HepG2 (cell line): ENCODE data around the gene LLGL1. TPM values are rescaled to one million over a fixed set of nuclear protein-coding genes. Genes with fewer than 3 reads are reported as not detected.

Experiments used
- BRD4 ChIP-seq: sonication (generic); formaldehyde crosslinking; IDR thresholded peaks from 2 replicates; pipeline ENCODE4 v1.4.0; 2020; ENCODE audit warnings: missing genetic modification reagents
- CCAR2 ChIP-seq: fragments of 200-400 bp; formaldehyde crosslinking; optimal IDR thresholded peaks from 2 replicates; pipeline ENCODE3; 2018; ENCODE audit warnings: low read depth, mild to moderate bottlenecking, low read length, moderate library complexity
- MED13 ChIP-seq: sonication (generic); formaldehyde crosslinking; IDR thresholded peaks from 2 replicates; pipeline ENCODE4 v1.5.0; 2020; ENCODE audit warnings: missing genetic modification reagents
- NCOA2 ChIP-seq: sonication (generic); formaldehyde crosslinking; IDR thresholded peaks from 2 replicates; pipeline ENCODE4 v1.8.0; 2022; ENCODE audit warnings: inconsistent platforms
- PHF8 ChIP-seq: sonication (generic); formaldehyde crosslinking; IDR thresholded peaks from 2 replicates; pipeline ENCODE4 v1.5.0; 2020; ENCODE audit warnings: missing genetic modification reagents
- POLR2AphosphoS5 ChIP-seq: IDR thresholded peaks from 2 replicates; pipeline ENCODE4 v1.6.1; 2012; ENCODE audit warnings: low read depth, low read length
- SETDB1 ChIP-seq: sonication (generic); formaldehyde crosslinking; IDR thresholded peaks from 2 replicates; pipeline ENCODE4 v1.5.1; 2020; ENCODE audit warnings: missing genetic modification reagents, mild to moderate bottlenecking, borderline replicate concordance
- SMAD9 ChIP-seq: sonication (generic); formaldehyde crosslinking; IDR thresholded peaks from 2 replicates; pipeline ENCODE4 v1.5.1; 2020; ENCODE audit warnings: mild to moderate bottlenecking, missing genetic modification reagents
- ZFX ChIP-seq: sonication (generic); formaldehyde crosslinking; IDR thresholded peaks from 2 replicates; pipeline ENCODE4 v1.4.0; 2020; ENCODE audit warnings: mild to moderate bottlenecking, low read depth, missing genetic modification reagents, moderate library complexity
- ZNF230 ChIP-seq: sonication (generic); formaldehyde crosslinking; IDR thresholded peaks from 2 replicates; pipeline ENCODE4 v1.4.0; 2020; ENCODE audit warnings: mild to moderate bottlenecking, missing genetic modification reagents
- ZNF256 ChIP-seq: sonication (generic); formaldehyde crosslinking; conservative IDR thresholded peaks from 2 replicates; pipeline ENCODE4 v1.4.0; 2020; ENCODE audit warnings: missing genetic modification reagents
- ZNF816 ChIP-seq: sonication (generic); formaldehyde crosslinking; IDR thresholded peaks from 2 replicates; pipeline ENCODE4 v1.8.0; 2022; ENCODE audit warnings: missing genetic modification reagents, mild to moderate bottlenecking, borderline replicate concordance
- ZSCAN22 ChIP-seq: sonication (generic); formaldehyde crosslinking; IDR thresholded peaks from 2 replicates; pipeline ENCODE4 v1.4.0; 2020; ENCODE audit warnings: mild to moderate bottlenecking, missing genetic modification reagents
- polyA plus RNA-seq, 8 experiments: library from polyadenylated mRNA; depleted of rRNA in 3 of 8; stranded (reverse) in 7 of 8; unstranded in 1 of 8; fragments of >200 nt; fragmentation: Illumina TruSeq in 4 of 8; extraction: Trizol in 4 of 8; gene quantifications; 2 replicates each; pipeline versions ENCODE4 v1.2.1 to v1.2.3, GENCODE V29; 2011 to 2016; ENCODE audit warnings: low read depth in 4 of 8, missing spikeins in 1 of 8, mixed read lengths in 1 of 8; ENCODE audit not compliant: insufficient read depth in 1 of 8
- total RNA-seq, 5 experiments: library from RNA; depleted of rRNA; stranded (reverse); fragments of >200 nt; fragmentation: Illumina TruSeq; extraction: Trizol; gene quantifications; 2 replicates each; pipeline ENCODE4 v1.2.3, GENCODE V29; 2016; ENCODE audit warnings: low read depth in 1 of 5
- TF ChIP-seq, protein P1 (sequence below): sonication (generic); formaldehyde crosslinking; IDR thresholded peaks from 2 replicates; pipeline ENCODE4 v1.4.0; 2020; ENCODE audit warnings: missing genetic modification reagents, borderline replicate concordance
- TF ChIP-seq, protein P2 (sequence below): sonication (generic); formaldehyde crosslinking; IDR thresholded peaks from 2 replicates; pipeline ENCODE4 v1.4.0; 2020; ENCODE audit warnings: missing genetic modification reagents
- TF ChIP-seq, protein P3 (sequence below), 2 experiments: sonication (generic) in 1 of 2; formaldehyde crosslinking in 1 of 2; IDR thresholded peaks; 2 replicates each; pipeline versions ENCODE4 v1.6.1 to v1.9.0; 2014 to 2022; ENCODE audit warnings: antibody characterized with exemption in 1 of 2, borderline replicate concordance in 1 of 2, inconsistent platforms in 1 of 2, low read depth in 1 of 2, missing genetic modification reagents in 1 of 2
- TF ChIP-seq, protein P4 (sequence below): sonication (generic); formaldehyde crosslinking; IDR thresholded peaks from 2 replicates; pipeline ENCODE4 v1.4.0; 2020; ENCODE audit warnings: missing genetic modification reagents

Gene LLGL1
- total and polyA plus RNA-seq, 2 of the 13 experiments (the other 11 are each of a cell fraction or from before 2014, with no cell fraction given): 15.0 to 15.3 TPM

DNA sequence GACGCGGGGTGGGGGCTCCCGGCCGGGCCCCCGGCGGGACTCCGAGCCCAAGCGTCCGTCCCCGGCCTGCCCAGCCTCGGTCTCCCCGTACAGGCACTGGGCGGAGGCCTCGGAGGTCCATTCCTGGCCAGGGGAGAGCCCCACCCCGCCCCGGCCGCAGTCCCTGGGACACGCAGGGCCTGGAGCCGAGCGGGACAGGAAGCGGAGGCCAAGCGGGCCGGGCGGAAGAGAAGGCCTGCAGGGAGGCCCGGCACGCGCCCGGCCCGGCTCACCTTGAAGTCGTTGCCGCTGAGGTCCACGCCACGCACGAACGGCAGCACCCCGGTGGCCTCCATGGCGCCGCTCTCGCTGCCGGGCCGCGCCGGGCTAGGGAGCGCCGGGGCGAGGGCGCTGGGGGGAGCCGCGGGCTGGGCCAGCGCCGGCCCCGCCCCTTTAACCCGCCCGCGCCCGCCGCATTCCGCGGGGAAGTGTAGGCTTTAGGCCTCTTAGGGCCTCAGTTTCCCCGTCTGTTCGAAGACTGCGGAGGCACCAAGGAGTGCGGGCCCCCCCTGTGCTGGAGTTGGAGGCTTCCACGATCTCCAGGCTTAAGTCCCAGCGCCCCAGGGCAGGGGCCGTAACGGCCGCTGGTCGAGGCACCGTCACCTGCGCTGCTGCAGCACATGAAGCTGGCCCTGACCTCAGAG lies 33.1 kb downstream of the LLGL1 start, which contains the start of gene FLII (continued):
- TF ChIP-seq ZNF230 (CRISPR knock-in tag): peak; percentile 47; the same call in 1 of the 2 replicates
- no peak for TF ChIP-seq CCAR2
- TF ChIP-seq ZSCAN22: no peak
- TF ChIP-seq, protein P1, sequence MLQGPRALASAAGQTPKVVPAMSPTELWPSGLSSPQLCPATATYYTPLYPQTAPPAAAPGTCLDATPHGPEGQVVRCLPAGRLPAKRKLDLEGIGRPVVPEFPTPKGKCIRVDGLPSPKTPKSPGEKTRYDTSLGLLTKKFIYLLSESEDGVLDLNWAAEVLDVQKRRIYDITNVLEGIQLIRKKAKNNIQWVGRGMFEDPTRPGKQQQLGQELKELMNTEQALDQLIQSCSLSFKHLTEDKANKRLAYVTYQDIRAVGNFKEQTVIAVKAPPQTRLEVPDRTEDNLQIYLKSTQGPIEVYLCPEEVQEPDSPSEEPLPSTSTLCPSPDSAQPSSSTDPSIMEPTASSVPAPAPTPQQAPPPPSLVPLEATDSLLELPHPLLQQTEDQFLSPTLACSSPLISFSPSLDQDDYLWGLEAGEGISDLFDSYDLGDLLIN (CRISPR knock-in tag): 0 out of 2 replicates have a peak, but pooled peaks have one; percentile 23
- peak; percentile 25; the same call in 1 of the 2 replicates for TF ChIP-seq MED13
- TF ChIP-seq SETDB1 (CRISPR knock-in tag): no peak
- TF ChIP-seq, protein P2, sequence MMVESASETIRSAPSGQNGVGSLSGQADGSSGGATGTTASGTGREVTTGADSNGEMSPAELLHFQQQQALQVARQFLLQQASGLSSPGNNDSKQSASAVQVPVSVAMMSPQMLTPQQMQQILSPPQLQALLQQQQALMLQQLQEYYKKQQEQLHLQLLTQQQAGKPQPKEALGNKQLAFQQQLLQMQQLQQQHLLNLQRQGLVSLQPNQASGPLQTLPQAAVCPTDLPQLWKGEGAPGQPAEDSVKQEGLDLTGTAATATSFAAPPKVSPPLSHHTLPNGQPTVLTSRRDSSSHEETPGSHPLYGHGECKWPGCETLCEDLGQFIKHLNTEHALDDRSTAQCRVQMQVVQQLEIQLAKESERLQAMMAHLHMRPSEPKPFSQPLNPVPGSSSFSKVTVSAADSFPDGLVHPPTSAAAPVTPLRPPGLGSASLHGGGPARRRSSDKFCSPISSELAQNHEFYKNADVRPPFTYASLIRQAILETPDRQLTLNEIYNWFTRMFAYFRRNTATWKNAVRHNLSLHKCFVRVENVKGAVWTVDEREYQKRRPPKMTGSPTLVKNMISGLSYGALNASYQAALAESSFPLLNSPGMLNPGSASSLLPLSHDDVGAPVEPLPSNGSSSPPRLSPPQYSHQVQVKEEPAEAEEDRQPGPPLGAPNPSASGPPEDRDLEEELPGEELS (CRISPR knock-in tag): no peak
- TF ChIP-seq, protein P3, sequence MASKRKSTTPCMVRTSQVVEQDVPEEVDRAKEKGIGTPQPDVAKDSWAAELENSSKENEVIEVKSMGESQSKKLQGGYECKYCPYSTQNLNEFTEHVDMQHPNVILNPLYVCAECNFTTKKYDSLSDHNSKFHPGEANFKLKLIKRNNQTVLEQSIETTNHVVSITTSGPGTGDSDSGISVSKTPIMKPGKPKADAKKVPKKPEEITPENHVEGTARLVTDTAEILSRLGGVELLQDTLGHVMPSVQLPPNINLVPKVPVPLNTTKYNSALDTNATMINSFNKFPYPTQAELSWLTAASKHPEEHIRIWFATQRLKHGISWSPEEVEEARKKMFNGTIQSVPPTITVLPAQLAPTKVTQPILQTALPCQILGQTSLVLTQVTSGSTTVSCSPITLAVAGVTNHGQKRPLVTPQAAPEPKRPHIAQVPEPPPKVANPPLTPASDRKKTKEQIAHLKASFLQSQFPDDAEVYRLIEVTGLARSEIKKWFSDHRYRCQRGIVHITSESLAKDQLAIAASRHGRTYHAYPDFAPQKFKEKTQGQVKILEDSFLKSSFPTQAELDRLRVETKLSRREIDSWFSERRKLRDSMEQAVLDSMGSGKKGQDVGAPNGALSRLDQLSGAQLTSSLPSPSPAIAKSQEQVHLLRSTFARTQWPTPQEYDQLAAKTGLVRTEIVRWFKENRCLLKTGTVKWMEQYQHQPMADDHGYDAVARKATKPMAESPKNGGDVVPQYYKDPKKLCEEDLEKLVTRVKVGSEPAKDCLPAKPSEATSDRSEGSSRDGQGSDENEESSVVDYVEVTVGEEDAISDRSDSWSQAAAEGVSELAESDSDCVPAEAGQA (IDR thresholded peaks at IDR 0.05; ENCODE audit: low read depth): no peak; the same call in 1 of the 2 replicates
- TF ChIP-seq, protein P3 (CRISPR knock-in tag; IDR thresholded peaks at IDR 0.05; ENCODE audit: borderline replicate concordance): 0 out of 2 replicates have a peak, but pooled peaks have one; percentile 57
- 0 out of 2 replicates have a peak, but pooled peaks have one; percentile 15 for TF ChIP-seq SMAD9 (CRISPR knock-in tag)
- 0 out of 2 replicates have a peak, but pooled peaks have one; percentile 20 for TF ChIP-seq BRD4 (CRISPR knock-in tag)
- peak; percentile 93 for TF ChIP-seq ZFX (CRISPR knock-in tag)
- peak; percentile 49; the same call in 1 of the 2 replicates for TF ChIP-seq POLR2AphosphoS5
- no peak; the same call in 1 of the 2 replicates for TF ChIP-seq NCOA2 (CRISPR knock-in tag)
- TF ChIP-seq, protein P4, sequence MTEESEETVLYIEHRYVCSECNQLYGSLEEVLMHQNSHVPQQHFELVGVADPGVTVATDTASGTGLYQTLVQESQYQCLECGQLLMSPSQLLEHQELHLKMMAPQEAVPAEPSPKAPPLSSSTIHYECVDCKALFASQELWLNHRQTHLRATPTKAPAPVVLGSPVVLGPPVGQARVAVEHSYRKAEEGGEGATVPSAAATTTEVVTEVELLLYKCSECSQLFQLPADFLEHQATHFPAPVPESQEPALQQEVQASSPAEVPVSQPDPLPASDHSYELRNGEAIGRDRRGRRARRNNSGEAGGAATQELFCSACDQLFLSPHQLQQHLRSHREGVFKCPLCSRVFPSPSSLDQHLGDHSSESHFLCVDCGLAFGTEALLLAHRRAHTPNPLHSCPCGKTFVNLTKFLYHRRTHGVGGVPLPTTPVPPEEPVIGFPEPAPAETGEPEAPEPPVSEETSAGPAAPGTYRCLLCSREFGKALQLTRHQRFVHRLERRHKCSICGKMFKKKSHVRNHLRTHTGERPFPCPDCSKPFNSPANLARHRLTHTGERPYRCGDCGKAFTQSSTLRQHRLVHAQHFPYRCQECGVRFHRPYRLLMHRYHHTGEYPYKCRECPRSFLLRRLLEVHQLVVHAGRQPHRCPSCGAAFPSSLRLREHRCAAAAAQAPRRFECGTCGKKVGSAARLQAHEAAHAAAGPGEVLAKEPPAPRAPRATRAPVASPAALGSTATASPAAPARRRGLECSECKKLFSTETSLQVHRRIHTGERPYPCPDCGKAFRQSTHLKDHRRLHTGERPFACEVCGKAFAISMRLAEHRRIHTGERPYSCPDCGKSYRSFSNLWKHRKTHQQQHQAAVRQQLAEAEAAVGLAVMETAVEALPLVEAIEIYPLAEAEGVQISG: peak; percentile 50
- no peak for TF ChIP-seq ZNF256 (CRISPR knock-in tag)
- TF ChIP-seq ZNF816 (CRISPR knock-in tag): 0 out of 2 replicates have a peak, but pooled peaks have one; percentile 20
- peak; percentile 86 for TF ChIP-seq PHF8
